Calu3 (cell line): ENCODE results near the gene MTERF4. TPM values are rescaled to one million over a fixed set of nuclear protein-coding genes. Genes with fewer than 3 reads are reported as not detected.

ENCODE experiments used
- BruUV-seq: library from RNA; stranded (reverse); fragments of 400-500 nt; replicated peaks from 2 replicates; lab custom pipeline; 2021; lab: Mats Ljungman, UMichigan
- CTCF ChIA-PET: fragments of 300-600 bp; sonication (Branson Sonifier 250); formaldehyde crosslinking; loops from one replicate; lab custom pipeline; 2022; ENCODE audit warnings: antibody characterized with exemption; lab: Charles Lee
- DNase-seq: peaks from one replicate; pipeline ENCODE4 v3.0.0; 2022
- H3K27ac Mint-ChIP-seq: one replicate; pipeline ENCODE4 v1.8.0; 2022; ENCODE audit warnings: mixed read lengths; ENCODE audit not compliant: unreplicated experiment
- H3K27me3 Mint-ChIP-seq: one replicate; pipeline ENCODE4 v1.8.0; 2022; ENCODE audit warnings: mixed read lengths; ENCODE audit not compliant: unreplicated experiment
- H3K36me3 Mint-ChIP-seq: one replicate; pipeline ENCODE4 v1.8.0; 2022; ENCODE audit warnings: mild to moderate bottlenecking, moderate library complexity, mixed read lengths; ENCODE audit not compliant: insufficient read depth, unreplicated experiment
- H3K4me1 Mint-ChIP-seq: one replicate; pipeline ENCODE4 v1.8.0; 2022; ENCODE audit warnings: mild to moderate bottlenecking, low read depth, mixed read lengths; ENCODE audit not compliant: unreplicated experiment
- H3K4me3 Mint-ChIP-seq: one replicate; pipeline ENCODE4 v1.8.0; 2022; ENCODE audit warnings: mild to moderate bottlenecking, low read depth, moderate library complexity, mixed read lengths; ENCODE audit not compliant: unreplicated experiment
- H3K9me3 Mint-ChIP-seq: one replicate; pipeline ENCODE4 v1.8.0; 2022; ENCODE audit warnings: low read depth, mixed read lengths; ENCODE audit not compliant: unreplicated experiment
- CTCF ChIP-seq: fragments of 200-600 bp; IDR thresholded peaks from one replicate; pipeline ENCODE4 v1.8.0; 2022; ENCODE audit warnings: antibody characterized with exemption; ENCODE audit not compliant: unreplicated experiment
- intact Hi-C: fragments of 100-400 bp; cut with micrococcal nuclease; formaldehyde crosslinking; loops from one replicate; pipeline ENCODE4 v1.10.0; 2022; ENCODE audit not compliant: unreplicated experiment
- total RNA-seq: library from RNA; stranded (reverse); gene quantifications from 2 replicates; pipeline ENCODE4 v1.2.3, GENCODE V29; 2022

MTERF4 gene
- total RNA-seq, 1 experiment from 2014 or later: 33.6 TPM

- no peak for DNase-seq
- intact Hi-C loops: loop anchor here (1.0 kb wide), 1 partner anchor 212 kb away; no protein-coding TSS in a partner anchor
- H3K9me3 Mint-ChIP-seq: no peaks in the 10 kb centered on the region
- H3K4me3 Mint-ChIP-seq: peak overlapping the region; percentile 68
- CTCF ChIA-PET: no interaction called here
- no TSS peak for BruUV-seq
- no peak for TF ChIP-seq CTCF
- peaks cover 11% of the 10 kb centered on the region for H3K36me3 Mint-ChIP-seq
- H3K27ac Mint-ChIP-seq: no peak overlapping the region
- H3K4me1 Mint-ChIP-seq: no peaks in the 10 kb centered on the region
- peaks cover 13% of the 10 kb centered on the region for H3K27me3 Mint-ChIP-seq
Measured at GRCh38 chr2:241063093-241063551, 39.0 kb downstream of the MTERF4 start.

- intact Hi-C loops: loop anchor here (1.0 kb wide), 1 partner anchor 211 kb away; no protein-coding TSS in a partner anchor
- Mint-ChIP-seq H3K36me3 (peaks cover 11% of the 10 kb centered on the region), H3K4me3 (no peak overlapping the region), H3K9me3 (no peaks in the 10 kb centered on the region), H3K4me1 (no peaks in the 10 kb centered on the region), H3K27ac (no peak overlapping the region), H3K27me3 (peaks cover 13% of the 10 kb centered on the region)
- CTCF ChIA-PET: interaction anchor here (0.7 kb wide), 1 partner anchor 97 kb away, joined by 4 read pairs; no protein-coding TSS in a partner anchor
- no TSS peak for BruUV-seq
- no peak for TF ChIP-seq CTCF
- DNase-seq: no peak
Measured at GRCh38 chr2:241062389-241063092, 39.5 kb downstream of the MTERF4 start.

DNA sequence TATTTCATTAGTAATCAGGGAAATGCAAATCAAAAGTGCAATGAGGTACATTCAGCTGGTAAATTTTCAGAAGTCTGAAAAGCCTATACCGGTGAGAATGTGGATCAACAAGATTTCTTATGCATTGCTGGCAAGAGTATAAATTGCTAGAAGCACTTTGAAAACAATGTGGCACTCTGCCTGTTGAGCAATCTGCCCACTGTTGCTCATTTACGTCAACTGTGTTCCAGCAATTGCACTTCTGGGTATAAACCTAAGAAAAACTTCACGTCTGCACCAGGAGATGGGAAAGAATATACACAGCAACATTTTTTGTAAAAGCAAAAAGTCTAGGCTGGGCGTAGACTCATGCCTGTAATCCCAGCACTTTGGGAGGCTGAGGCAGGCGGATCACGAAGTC, 40.8 kb downstream of the MTERF4 start:
- Mint-ChIP-seq H3K9me3 (no peaks in the 10 kb centered on the region), H3K4me1 (no peaks in the 10 kb centered on the region), H3K27me3 (peaks cover 8% of the 10 kb centered on the region), H3K4me3 (no peak overlapping the region), H3K36me3 (peaks cover 11% of the 10 kb centered on the region), H3K27ac (no peak overlapping the region)
- no TSS peak for BruUV-seq
- CTCF ChIA-PET: no interaction called here
- intact Hi-C loops: no loop called here
- DNase-seq: no peak
- no peak for TF ChIP-seq CTCF

- no peak for TF ChIP-seq CTCF
- H3K4me1 Mint-ChIP-seq: no peaks in the 10 kb centered on the region
- intact Hi-C loops: no loop called here
- DNase-seq: no peak
- H3K27me3 Mint-ChIP-seq: no peaks in the 10 kb centered on the region
- H3K4me3 Mint-ChIP-seq: no peak overlapping the region
- CTCF ChIA-PET: interaction anchor here (0.6 kb wide), 1 partner anchor 28 kb away, joined by 3 read pairs; no protein-coding TSS in a partner anchor
- H3K9me3 Mint-ChIP-seq: no peaks in the 10 kb centered on the region
- no peak overlapping the region for H3K27ac Mint-ChIP-seq
- no TSS peak for BruUV-seq
- H3K36me3 Mint-ChIP-seq: no peaks in the 10 kb centered on the region
Measured at GRCh38 chr2:241053576-241054251, 48.4 kb downstream of the MTERF4 start.
